ENCODE data around the gene FZD4. TPM values are rescaled to one million over a fixed set of nuclear protein-coding genes. Genes with fewer than 3 reads are reported as not detected.
"Not testable (repeated sequence)": the region's sequence is repeated elsewhere in the genome, so short reads cannot be mapped to it uniquely, and the experiment has no call there.

The FZD4 gene
- total RNA-seq, 2 donors from 2014 or later: 0.31 to 0.56 TPM

- H3K27ac Mint-ChIP-seq: no peak overlapping the region
- H3K36me3 Mint-ChIP-seq (ENCODE audit: insufficient read depth in 2 of 2): no peaks in the 10 kb centered on the region
- ATAC-seq (replicated peaks in 1 of 2): no peak
- no peak for DNase-seq
- no peak overlapping the region for H3K4me3 Mint-ChIP-seq
- peaks cover 16% of the 10 kb centered on the region for H3K27me3 Mint-ChIP-seq (ENCODE audit: low read depth)
- no peaks in the 10 kb centered on the region for H3K9me3 Mint-ChIP-seq
- H3K4me1 Mint-ChIP-seq (ENCODE audit: low read depth): no peaks in the 10 kb centered on the region
Observed at GRCh38 chr11:86923999-86924766, 31.0 kb downstream of the FZD4 start.

GRCh38 chr11:86922225-86922624 is 33.0 kb downstream of the FZD4 start:
- peaks cover 16% of the 10 kb centered on the region for H3K27me3 Mint-ChIP-seq (ENCODE audit: low read depth)
- no peaks in the 10 kb centered on the region for H3K9me3 Mint-ChIP-seq
- no peak overlapping the region for H3K27ac Mint-ChIP-seq
- H3K4me1 Mint-ChIP-seq (ENCODE audit: low read depth): no peaks in the 10 kb centered on the region
- ATAC-seq (replicated peaks in 1 of 2): no peak
- no peak overlapping the region for H3K4me3 Mint-ChIP-seq
- DNase-seq: no peak
- no peaks in the 10 kb centered on the region for H3K36me3 Mint-ChIP-seq (ENCODE audit: insufficient read depth in 2 of 2)

- Mint-ChIP-seq H3K27me3 (ENCODE audit: low read depth) (peaks cover 16% of the 10 kb centered on the region), H3K36me3 (ENCODE audit: insufficient read depth in 2 of 2) (no peaks in the 10 kb centered on the region), H3K4me1 (ENCODE audit: low read depth) (no peaks in the 10 kb centered on the region), H3K27ac (no peak overlapping the region), H3K4me3 (no peak overlapping the region), H3K9me3 (no peaks in the 10 kb centered on the region)
- DNase-seq (peak in 1 of 2 donors; percentile 19), ATAC-seq (replicated peaks in 1 of 2) (peak; percentile 41 to 44)
Observed at GRCh38 chr11:86919557-86920210, 35.5 kb downstream of the FZD4 start.

- no peak for ATAC-seq (replicated peaks in 1 of 2)
- no peak overlapping the region for H3K27ac Mint-ChIP-seq
- H3K36me3 Mint-ChIP-seq (ENCODE audit: insufficient read depth in 2 of 2): no peaks in the 10 kb centered on the region
- H3K9me3 Mint-ChIP-seq: no peaks in the 10 kb centered on the region
- DNase-seq: no peak
- H3K27me3 Mint-ChIP-seq (ENCODE audit: low read depth): peaks cover 9% of the 10 kb centered on the region
- H3K4me1 Mint-ChIP-seq (ENCODE audit: low read depth): no peaks in the 10 kb centered on the region
- no peak overlapping the region for H3K4me3 Mint-ChIP-seq
Observed at GRCh38 chr11:86918973-86919372, 36.2 kb downstream of the FZD4 start.

- ATAC-seq (replicated peaks in 1 of 2): no peak
- Mint-ChIP-seq H3K36me3 (ENCODE audit: insufficient read depth in 2 of 2) (no peaks in the 10 kb centered on the region), H3K4me3 (no peak overlapping the region), H3K9me3 (no peaks in the 10 kb centered on the region), H3K27me3 (ENCODE audit: low read depth) (peaks cover 7% of the 10 kb centered on the region), H3K27ac (no peak overlapping the region), H3K4me1 (ENCODE audit: low read depth) (no peaks in the 10 kb centered on the region)
- no peak for DNase-seq
Observed at GRCh38 chr11:86918496-86918895, 36.7 kb downstream of the FZD4 start.

GRCh38 chr11:86917589-86917988 is 37.6 kb downstream of the FZD4 start:
- no peak for DNase-seq
- no peaks in the 10 kb centered on the region for H3K4me1 Mint-ChIP-seq (ENCODE audit: low read depth)
- H3K9me3 Mint-ChIP-seq: no peaks in the 10 kb centered on the region
- H3K4me3 Mint-ChIP-seq: no peak overlapping the region
- peaks cover 6% of the 10 kb centered on the region for H3K27me3 Mint-ChIP-seq (ENCODE audit: low read depth)
- H3K36me3 Mint-ChIP-seq (ENCODE audit: insufficient read depth in 2 of 2): no peaks in the 10 kb centered on the region
- no peak overlapping the region for H3K27ac Mint-ChIP-seq
- no peak for ATAC-seq (replicated peaks in 1 of 2)

GRCh38 chr11:86916330-86916729 is 38.9 kb downstream of the FZD4 start:
- Mint-ChIP-seq H3K36me3 (ENCODE audit: insufficient read depth in 2 of 2) (no peaks in the 10 kb centered on the region), H3K4me1 (ENCODE audit: low read depth) (no peaks in the 10 kb centered on the region), H3K4me3 (no peak overlapping the region), H3K9me3 (no peaks in the 10 kb centered on the region), H3K27me3 (ENCODE audit: low read depth) (peaks cover 6% of the 10 kb centered on the region), H3K27ac (no peak overlapping the region)
- DNase-seq: no peak
- ATAC-seq (replicated peaks in 1 of 2): no peak

GRCh38 chr11:86915850-86916249 is 39.3 kb downstream of the FZD4 start:
- not testable (repeated sequence) for ATAC-seq (replicated peaks in 1 of 2); H3K27ac Mint-ChIP-seq; H3K4me3 Mint-ChIP-seq

GRCh38 chr11:86914865-86915519 is 40.2 kb downstream of the FZD4 start:
- H3K4me3 Mint-ChIP-seq: no peak overlapping the region
- no peaks in the 10 kb centered on the region for H3K4me1 Mint-ChIP-seq (ENCODE audit: low read depth)
- peaks cover 11% of the 10 kb centered on the region for H3K27me3 Mint-ChIP-seq (ENCODE audit: low read depth)
- H3K36me3 Mint-ChIP-seq (ENCODE audit: insufficient read depth in 2 of 2): no peaks in the 10 kb centered on the region
- H3K9me3 Mint-ChIP-seq: no peaks in the 10 kb centered on the region
- no peak overlapping the region for H3K27ac Mint-ChIP-seq
- no peak for DNase-seq
- no peak for ATAC-seq (replicated peaks in 1 of 2)

More at GRCh38 chr11:86915850-86916249, 39.3 kb downstream of the FZD4 start:
- not testable (repeated sequence) for H3K27me3 Mint-ChIP-seq (ENCODE audit: low read depth); H3K9me3 Mint-ChIP-seq; DNase-seq; H3K36me3 Mint-ChIP-seq (ENCODE audit: insufficient read depth in 2 of 2); H3K4me1 Mint-ChIP-seq (ENCODE audit: low read depth)

GRCh38 chr11:86912238-86912637 is 43.0 kb downstream of the FZD4 start:
- no peak overlapping the region for H3K4me3 Mint-ChIP-seq
- peaks cover 11% of the 10 kb centered on the region for H3K27me3 Mint-ChIP-seq (ENCODE audit: low read depth)
- H3K27ac Mint-ChIP-seq: no peak overlapping the region
- DNase-seq (no peak), ATAC-seq (replicated peaks in 1 of 2) (no peak)
- H3K4me1 Mint-ChIP-seq (ENCODE audit: low read depth): no peaks in the 10 kb centered on the region
- no peaks in the 10 kb centered on the region for H3K36me3 Mint-ChIP-seq (ENCODE audit: insufficient read depth in 2 of 2)
- no peaks in the 10 kb centered on the region for H3K9me3 Mint-ChIP-seq

- Mint-ChIP-seq H3K36me3 (ENCODE audit: insufficient read depth in 2 of 2) (no peaks in the 10 kb centered on the region), H3K4me3 (no peak overlapping the region), H3K9me3 (no peaks in the 10 kb centered on the region), H3K27me3 (ENCODE audit: low read depth) (peaks cover 11% of the 10 kb centered on the region), H3K4me1 (ENCODE audit: low read depth) (no peaks in the 10 kb centered on the region), H3K27ac (no peak overlapping the region)
- DNase-seq (no peak), ATAC-seq (replicated peaks in 1 of 2) (no peak)
Observed at GRCh38 chr11:86910592-86910991, 44.6 kb downstream of the FZD4 start.

- ATAC-seq (replicated peaks in 1 of 2): no peak
- Mint-ChIP-seq H3K27me3 (ENCODE audit: low read depth) (peaks cover 6% of the 10 kb centered on the region), H3K9me3 (no peaks in the 10 kb centered on the region), H3K4me1 (ENCODE audit: low read depth) (no peaks in the 10 kb centered on the region), H3K27ac (no peak overlapping the region), H3K36me3 (ENCODE audit: insufficient read depth in 2 of 2) (no peaks in the 10 kb centered on the region), H3K4me3 (no peak overlapping the region)
- no peak for DNase-seq
Observed at GRCh38 chr11:86906198-86906597, 49.0 kb downstream of the FZD4 start.

GRCh38 chr11:86905252-86905651 is 49.9 kb downstream of the FZD4 start:
- DNase-seq (no peak), ATAC-seq (replicated peaks in 1 of 2) (peak in 1 of 2 donors; percentile 56)
- no peaks in the 10 kb centered on the region for H3K36me3 Mint-ChIP-seq (ENCODE audit: insufficient read depth in 2 of 2)
- no peaks in the 10 kb centered on the region for H3K4me1 Mint-ChIP-seq (ENCODE audit: low read depth)
- H3K9me3 Mint-ChIP-seq: no peaks in the 10 kb centered on the region
- H3K27ac Mint-ChIP-seq: no peak overlapping the region
- H3K27me3 Mint-ChIP-seq (ENCODE audit: low read depth): no peaks in the 10 kb centered on the region
- H3K4me3 Mint-ChIP-seq: no peak overlapping the region
